ENCODE results near the gene IFT27.

IFT27 gene, protein sequence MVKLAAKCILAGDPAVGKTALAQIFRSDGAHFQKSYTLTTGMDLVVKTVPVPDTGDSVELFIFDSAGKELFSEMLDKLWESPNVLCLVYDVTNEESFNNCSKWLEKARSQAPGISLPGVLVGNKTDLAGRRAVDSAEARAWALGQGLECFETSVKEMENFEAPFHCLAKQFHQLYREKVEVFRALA

DNA sequence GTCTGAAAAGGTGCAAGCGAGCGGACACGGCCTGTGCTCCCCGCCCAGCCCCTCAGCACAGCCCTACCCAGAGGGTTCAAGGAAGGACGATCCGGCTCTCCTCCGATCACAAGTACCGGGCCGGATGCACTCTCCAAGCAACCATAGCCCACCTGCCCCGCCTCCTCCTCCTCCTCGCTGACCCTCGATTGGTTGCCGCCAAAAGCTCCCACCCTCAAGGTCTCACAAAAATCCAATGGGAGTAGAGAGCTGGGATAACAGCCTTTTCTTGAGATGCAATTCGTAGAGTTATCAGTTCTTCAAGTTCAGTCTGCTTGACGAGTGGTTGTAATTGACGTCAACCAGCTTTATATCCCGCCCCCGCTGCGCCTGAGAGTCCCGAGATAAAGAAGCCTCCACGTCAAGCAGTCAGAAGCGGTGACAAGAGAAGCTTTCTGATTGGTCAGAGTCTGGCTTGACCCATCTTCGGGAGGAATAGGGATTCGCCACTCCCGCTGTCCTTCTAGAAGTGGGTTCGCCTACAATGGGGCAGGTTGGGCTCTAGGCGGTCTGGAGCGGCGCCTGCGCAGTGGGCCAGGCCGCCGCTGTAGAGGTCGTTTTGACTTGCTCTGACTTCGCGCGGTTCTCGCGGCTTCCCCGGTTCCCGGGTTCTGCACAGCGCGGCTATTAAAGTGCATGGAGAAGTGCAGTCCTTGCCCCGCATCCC lies at the start of gene IFT27:
Gene IFT27, minus strand, starts transcription at position 156 of the 706 bp plus-strand sequence. CDS start 412 bp downstream, outside the sequence.
- peak; percentile 100 for DNase-seq

DNA sequence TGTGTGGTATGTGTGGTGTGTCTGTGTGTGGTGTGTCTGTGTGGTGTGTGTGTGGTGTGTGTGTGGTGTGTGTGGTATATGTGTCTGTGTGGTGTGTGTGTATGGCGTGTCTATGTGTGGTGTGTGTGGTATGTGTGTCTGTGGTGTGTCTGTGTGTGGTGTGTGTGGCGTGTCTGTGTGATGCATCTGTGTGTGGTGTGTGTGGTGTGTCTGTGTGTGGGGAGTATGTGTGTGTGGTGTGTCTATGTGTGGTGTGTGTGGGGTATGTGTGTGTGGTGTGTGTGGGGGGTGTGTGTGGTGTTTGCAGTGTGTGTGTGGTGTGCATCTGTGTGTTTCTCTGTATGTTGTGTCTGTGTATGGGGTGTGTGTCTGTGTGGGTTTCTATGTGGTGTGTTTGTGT lies 48.7 kb upstream of the IFT27 start:
- DNase-seq = no peak

DNA sequence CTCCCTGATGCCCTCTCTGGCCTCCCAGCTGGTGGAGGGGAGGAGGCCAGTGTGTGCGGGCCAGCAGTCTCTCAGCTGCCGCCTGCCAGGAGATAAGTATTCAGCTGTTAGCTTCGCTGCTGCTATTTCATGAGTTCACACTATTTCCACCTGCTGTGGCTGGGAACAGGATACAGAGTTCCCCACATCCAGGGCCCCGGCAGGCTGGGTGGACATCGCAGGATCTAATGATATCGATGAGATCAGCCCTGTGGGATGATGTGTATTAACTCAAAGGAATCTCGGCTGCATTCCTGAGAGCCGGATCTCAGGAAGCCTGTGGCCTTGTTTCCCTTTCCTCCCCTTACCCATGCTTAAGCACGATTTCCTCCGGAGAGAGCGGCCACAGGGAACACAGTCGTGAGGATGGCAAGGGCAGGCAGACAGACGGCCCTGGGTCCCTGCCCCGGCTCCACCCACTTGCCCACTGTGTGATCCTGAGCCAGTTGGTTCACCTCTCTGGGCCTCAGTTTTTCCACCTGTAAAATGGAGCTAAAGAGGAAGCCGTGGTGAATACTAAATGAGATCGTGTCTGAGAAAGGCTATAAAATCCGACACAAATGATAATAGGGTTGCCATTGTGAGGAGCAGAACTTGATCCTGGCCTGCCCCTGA lies 47.4 kb upstream of the IFT27 start:
- no peak for DNase-seq

DNA sequence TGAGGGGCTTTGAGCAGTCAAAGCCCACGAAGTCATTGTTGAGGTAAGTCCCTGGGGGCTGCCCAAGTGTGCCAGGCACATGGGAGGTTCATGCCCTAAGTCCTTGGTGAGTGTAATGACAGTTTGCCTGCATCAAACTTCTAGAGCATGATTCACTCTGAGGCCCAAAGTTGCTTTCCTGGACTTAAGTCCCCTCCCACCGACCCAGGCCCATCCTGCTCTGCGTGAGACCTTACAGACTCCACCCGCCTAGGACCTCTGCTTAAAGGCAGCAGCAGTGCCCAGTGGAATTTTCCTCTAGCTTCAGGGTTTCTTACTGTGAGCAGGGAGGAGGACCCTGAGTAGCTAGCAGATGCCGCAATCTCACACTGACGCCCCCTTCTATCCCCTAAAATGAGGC lies 46.7 kb upstream of the IFT27 start:
- no peak for DNase-seq

DNA sequence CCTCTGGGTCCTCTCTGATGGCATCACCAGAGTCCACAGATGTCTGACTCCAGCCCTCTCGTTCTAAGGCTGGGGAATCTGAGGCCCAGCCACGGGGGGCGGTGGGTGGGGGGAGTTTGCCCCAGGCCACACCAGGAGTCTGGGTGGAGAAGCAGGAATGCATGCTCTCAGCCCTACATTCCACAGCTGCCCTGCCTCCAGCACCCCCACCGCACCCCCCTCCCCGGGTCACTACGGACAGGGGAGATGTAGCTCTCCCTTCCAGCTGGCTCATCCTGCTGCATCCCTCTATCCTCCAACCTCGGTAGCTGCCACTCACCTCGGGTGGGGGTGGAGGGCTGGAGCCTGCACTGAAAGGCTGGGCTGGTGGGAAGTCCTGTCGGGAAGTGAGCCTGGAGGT lies 43.2 kb upstream of the IFT27 start:
- no peak for DNase-seq

DNA sequence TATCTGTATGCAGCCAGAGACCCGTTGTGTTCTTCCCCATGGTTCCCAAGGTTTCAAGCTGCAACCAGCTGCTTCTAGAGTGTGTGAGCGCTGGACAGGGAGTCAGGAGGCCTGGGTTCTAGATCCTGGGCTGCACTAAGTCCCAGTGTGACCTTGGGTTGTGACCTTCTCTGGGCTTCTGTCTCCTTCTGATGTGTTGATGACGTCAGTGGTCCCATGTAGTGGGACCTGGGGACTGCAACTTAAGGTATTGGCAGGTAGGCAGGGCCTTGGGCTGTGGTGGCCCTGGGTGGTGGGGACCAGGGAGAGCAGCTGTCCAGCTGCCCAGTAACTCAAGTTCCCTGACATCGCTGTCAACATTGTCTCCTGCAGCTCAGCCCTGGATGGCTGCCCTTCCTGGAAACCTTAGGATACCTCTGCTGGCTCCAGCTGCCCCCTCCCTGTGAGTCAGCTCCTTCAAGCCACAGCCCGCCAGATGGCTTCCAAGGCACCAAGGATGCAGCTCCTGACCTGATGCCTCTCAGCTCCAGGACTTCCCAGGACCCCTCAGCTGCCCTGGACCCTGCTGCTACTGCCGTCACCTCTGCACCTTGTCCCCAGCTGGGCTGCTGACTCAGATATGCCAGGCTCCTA lies 42.2 kb upstream of the IFT27 start:
- DNase-seq = no peak

DNA sequence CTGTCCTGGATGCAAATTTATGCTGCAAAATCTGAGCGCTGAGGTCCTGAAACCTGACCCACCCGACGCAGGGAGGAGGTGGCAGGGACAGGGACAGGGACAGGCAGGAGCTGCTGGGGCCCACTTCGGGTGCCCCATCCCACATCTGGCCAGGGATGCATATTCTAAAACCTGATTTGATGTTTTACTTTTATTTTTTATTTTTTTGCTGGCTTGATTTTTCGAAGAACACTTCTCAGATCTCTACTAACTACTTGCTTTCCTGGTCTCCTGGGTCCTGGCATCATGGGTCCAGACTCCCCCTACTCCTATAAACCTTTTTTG lies 41.6 kb upstream of the IFT27 start:
- no peak for DNase-seq

DNA sequence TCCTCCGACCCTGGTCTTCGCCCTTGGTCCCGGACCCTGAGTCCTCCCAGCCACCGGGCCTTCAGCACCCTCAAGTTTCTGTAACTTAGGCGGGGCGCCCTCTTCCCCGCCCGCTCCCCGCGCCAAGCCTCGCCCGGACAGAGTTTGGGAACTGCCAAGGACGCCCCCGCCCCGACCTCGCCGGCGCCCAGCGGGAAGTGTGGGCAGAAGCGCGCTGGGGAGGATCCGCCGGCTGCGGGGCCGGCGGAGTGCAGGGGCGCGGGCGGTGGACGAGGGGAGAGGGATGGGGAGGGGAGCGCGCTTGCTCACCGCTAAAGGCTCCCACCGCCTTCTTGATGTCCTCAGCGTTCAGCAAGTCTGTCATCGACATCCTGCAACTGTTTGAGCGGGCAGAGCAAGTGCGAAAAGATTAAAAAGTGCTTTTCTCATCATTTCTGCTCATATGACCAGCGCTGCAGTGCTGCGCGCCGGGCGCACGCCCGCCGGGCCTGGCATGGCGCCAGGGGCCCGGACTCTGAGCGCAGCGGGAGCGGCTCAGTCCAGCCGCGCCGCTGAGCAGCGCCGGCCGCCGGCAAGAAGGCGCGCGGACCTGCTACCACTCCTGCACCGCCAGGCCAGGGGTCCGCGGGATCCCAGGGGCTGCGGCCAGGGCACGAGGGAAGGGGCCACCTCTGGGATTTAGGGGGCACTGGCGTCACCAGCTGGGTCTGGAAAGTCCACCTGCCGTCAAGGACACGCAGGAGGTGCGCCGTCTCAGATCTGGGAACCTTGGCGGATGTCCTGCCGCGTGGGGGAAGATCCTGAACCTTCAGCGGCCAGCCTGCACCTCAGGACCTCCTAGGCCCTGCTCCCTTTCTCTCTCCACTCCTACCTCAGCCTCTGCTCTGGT lies 41.0 kb upstream of the IFT27 start, which contains the start of gene PVALB:
Gene PVALB, minus strand, starts transcription at position 400 of the 889 bp plus-strand sequence. Its CDS starts 30 bp downstream, at position 370.
- DNase-seq = peak; percentile 52

DNA sequence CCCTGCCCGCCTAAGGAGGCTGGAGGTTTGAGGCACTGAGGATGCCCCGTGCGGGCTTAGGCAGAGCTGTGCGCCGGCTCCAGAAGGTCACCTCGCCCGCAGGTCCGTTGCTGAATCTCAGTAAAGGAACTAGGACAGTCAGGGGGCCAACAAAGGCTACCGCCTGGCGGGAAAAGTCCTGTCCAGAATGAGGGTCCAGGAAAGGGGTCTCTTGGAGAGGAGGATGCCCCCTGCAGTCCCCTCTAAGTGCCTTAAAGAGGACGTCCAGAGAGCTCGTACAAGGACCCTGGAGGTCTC lies 40.4 kb upstream of the IFT27 start:
- no peak for DNase-seq

DNA sequence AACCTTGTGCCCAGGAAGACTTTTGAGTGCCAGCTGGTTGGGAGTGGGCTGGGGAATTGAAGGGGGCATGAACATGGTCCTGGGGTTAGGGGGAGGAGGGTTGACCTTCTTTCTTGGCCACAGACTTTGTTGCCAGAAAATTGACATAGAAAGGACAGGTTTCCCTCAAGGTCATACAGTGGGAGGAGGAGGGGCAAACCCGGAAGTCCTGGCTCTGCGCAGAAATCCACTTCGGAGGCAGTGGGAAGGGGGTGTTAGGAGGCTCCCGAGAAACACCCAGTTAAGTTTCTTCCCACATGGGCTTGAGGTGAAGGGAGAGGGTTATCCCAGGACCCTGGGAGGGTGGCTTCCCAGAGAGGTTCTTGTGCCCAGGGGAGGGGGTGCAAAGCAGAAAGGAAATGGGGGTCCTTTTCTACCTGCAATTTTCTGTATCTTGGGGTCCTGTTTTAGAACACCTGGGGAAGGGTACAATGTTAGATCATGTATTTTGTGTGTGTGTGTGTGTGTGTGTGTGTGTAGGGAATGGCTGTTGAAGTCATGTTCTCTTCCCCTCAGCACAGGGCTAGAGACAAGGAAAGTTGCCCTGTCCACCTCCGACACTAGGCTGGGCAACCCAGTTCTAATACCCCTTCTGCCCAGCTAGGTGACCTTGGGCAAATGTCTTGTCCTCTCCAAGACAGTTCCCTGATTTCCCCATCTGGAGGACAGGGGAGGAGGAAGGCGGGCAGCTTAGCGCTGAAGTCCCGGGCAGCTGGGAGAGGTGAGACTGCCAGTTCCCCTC lies 39.8 kb upstream of the IFT27 start:
- DNase-seq = no peak

DNA sequence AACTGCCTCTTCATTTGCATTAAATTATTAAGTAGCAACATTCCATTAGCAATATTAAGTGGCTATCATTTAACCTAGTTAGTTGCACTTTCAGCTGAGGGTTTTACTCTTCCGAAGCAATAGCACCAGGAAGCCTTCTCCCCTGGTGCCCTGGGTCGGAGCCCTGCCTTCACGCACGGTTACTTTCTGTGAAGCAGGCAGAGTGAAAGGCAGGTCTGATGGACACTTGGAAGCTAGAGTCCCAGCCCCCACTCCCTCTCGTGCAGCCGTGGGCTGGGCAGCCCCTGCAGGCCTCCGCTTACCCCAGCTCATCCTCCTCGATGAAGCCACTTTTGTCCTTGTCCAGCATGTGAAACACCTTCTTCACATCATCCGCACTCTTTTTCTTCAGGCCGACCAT lies 38.9 kb upstream of the IFT27 start:
- DNase-seq = no peak

DNA sequence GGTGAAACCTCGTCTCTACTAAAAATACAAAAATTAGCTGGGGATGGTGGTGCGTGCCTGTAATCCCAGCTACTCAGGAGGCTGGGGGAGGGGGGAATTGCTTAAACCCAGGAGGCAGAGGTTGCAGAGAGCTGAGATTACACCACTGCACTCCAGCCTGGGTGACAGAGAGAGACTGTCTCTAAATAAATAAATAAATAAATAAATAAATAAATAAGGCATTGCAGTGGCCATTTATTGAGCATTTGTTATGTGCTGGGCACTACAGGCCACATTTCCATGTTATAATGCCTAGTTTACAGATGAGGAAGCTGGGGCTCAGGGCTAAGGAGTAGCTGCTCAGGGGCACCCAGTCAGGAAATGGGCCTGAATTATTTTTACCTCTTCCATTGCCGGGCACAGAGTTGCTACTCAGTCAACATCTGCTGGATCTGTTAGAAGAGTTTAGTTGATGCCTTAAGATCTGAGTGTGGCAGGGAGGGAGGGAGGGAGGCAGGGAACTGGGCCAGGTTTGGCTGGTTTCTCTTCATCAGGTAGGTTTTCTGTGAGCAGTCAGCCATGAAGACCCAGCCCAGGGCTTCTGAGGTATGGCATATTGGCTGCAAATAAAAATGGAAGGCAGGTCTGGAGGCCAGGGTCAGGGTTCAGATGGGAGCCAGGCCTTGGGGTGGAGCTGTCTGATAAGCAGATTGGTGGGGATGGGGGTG lies 35.3 kb upstream of the IFT27 start:
- no peak for DNase-seq

DNA sequence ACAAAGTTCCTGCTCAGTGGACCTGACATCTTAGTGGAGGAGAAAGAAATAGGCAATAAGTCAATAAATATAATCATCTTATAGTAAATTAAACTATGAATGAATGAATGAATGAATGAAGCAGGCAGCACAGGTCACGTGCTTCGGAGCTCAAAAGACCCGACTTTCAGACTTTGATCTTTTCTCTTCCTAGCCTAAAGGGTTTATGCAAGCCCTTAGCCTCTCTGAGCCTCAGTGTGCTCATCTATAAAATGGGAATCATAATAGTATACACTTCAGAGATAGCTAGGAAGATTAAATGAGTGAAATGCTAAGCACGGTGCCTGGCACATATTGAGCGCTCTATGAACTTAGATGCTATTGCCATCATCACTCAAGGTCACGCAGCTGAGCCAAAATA lies 33.4 kb upstream of the IFT27 start:
- DNase-seq = no peak

DNA sequence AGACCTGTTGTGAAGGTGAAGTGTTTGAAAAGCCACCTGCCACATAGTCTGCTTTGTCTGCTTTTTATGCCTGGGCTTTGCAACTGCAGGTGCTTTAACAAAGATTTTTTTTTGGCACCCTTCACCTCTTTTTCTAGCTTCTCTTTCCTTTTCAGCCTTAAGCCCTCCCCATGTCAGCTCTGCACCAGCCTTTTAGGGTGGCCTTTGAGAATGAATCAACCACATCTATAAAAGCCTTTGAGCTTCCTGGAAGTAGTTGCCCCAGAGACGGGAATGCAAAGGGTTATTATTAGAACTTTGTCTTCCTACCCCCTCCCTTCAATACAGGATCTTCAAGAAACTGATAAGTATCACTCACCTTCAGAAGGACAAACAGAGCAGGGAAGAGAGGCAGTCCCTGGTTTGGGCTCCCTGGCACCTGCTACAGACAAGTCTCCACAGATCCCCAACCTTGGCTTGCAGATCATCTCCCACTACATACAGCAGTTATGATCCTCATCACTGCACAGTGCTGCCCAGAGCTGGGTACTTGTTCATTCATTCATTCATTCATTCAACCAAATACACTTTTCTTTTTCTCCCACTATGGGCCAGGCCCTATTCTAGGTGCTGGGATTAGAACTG lies 32.9 kb upstream of the IFT27 start:
- DNase-seq = no peak

DNA sequence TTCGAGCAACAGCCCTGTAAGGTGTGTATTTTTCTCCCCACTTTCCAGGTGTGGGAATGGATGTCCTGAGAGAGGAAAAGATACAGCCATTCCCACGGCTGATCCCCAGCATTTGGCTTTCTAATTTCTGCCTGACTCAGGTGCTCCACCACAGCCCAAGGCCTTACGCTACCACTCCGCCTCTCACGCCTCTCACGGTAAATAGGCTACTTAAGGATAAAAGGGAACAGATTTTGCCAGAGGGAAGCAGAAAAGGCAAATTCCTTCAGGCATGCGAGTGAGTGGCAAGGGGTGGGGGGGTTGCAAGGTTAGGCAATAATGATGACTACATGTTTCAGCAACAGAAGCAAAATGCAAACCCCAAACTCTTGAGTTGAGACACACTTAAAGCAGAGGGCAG lies 31.7 kb upstream of the IFT27 start:
- no peak for DNase-seq

DNA sequence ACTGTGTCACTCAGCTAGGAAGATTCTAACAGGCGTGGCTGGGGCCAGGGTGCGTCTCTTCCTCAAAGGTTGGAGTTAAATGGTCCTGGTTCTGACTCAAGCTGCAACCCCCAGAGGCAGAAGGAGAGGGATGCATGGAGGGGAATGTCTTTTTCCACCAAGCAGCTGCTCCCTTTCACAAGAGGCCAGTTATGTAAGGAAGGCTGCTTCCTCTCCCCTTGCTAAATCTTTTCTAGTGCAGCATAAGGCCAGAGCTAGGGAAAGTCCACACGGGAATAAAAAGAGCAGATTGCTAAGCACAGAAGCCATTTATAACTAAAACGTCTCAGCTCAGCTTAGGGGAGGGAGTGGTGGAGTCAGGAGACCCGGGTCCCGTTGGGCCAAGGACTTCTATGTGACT lies 30.9 kb upstream of the IFT27 start:
- DNase-seq = peak; percentile 66

DNA sequence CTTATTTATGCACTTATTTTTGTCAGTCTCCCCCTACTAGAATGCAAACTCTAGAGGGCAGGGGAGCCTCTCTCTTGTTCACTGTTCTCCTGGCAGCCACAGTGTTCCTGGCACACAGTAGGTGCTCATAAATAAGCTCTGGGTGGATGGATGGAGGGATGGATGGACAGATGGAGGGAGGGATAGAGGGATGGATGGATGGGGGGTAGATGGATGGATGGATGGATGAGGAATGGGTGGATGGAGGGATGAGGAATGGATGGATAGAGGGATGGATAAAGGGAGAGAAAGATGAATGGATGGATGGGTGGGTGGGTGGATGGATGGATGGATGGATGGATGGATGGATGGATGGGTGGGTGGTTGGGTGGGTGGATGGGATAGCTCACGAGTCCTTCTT lies 27.4 kb upstream of the IFT27 start:
- DNase-seq = no peak

DNA sequence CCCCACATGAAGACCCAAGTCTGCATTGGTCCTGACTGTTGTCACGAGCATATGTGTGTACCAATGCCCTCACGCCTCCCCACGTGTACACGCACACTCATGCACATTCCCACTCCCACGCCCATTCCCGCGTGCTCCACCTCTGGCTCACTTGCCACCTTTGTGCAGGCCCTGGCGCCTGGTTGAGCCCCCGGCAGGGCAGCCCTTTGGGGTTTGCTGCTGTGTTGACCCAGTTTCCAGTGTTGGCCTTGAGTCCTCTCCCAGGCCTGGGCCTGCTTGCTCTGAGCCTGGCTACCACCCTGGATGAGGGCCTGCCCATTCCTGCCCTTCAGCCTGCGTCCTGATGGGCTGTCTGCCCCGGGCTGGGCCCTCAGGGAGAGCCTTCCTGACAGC lies 22.8 kb upstream of the IFT27 start:
- DNase-seq = no peak

DNA sequence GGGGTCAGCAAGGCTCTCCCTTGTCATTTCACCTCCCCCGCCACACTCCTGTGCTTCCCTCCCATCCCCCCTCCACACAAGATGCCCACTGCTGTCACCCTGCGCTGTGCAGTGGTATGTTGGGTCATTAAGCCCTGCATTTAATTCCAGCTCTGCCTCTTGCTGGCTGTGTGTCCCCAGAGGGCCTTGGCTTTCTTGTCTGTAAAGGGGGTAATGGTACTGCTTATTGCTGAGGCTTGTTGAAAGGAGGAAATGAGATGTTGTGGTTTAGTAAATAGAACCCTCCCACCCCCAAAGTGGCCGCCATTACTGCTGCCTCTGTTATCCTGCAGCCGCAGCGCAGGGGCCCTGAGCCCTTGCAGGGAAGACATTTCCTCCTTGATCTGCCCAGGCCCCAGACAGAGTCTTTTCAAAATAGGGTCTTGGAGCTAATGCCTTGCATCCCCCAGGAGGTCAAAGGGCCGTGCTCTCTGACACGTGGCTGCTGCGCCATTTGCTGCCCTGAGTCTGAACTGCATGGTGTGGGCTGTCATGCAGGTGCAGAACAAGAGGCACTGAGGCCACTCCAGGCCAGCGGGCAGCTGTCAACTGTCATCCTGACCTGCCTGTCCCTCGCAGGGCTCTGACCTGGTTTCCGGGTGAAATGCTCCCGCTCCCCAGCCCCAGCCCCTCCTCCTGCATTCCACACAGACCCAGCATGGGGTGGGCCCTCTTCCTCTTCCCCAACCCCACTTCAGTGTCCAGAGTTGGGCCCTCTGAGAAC lies 22.2 kb upstream of the IFT27 start:
- no peak for DNase-seq

DNA sequence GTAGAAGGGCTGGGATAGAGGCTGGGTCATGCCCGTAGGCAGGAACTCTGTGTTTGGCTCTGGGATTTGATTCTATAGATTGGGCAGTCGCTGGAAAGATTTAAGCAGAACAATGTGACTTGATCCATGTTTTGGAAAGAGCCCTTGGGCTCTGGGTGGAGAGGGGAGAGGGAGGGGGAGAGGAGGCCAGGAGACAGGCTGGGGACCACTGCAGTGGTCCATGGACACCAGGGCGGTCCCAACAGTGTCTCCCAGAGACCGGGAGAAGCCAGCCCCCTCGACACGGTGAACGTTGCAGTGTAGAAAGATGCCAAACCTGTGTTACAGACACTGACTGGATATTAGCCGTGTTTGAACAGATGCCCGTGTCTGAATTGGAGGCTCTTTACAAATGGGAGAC lies 21.5 kb upstream of the IFT27 start:
- no peak for DNase-seq

All from inflammatory macrophage treated with lipopolysaccharide for 4 hours (primary cell).